ENCODE results near the gene RGS19.

Gene RGS19

DNA sequence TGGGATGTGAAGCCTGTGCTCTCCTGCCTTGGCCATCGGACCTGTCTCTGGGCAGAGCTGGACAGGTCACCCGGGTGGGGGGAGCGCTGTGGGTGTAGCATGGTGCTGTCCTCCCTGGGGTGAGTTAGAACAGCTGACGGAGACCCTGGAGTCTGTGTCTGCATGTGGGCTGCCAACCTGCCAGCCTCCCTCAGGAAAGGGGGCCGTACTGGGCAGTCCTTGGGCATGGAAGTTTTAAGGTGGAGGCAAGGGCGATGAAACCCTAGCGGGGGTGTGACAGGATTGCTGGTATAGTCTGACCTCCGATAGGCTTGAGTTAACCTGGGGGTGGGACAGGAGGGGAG, 32.3 kb downstream of the RGS19 start:
- DNase-seq: no peak

DNA sequence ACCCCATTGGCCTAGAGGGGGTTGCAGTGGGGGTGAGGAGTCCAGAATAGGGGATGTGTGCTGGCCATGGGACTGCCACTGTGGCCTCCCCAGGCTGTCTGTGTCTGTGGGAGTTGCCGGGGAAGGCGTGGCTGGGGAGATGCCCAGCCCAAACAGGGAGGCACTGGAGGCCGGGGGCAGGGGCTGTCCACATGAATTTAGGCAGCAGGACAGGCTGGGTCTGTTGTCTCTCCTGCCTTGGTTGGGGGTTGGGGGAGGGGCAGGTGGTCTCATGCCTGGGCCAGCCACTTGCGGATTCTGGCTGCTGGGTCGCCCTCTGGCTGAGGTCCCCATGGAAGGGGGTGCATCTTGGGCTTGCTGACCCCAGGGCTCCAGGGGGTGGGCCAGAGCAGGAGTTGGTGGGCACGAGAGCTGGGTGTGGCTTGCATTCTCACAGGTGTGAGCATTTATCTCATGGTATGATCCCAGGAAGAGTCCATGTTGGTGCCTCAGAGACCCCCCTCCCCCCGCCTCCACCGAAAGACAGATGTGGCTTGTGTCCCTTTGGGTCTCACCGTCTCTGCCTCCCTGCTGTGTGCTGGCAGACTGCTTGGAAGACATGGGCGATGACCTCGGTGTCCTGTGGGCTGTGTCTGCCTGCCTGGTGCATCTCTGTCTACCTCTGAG, 33.8 kb downstream of the RGS19 start:
- DNase-seq: no peak

- DNase-seq: peak; percentile 65
Measured at GRCh38 chr20:64044484-64045247, 34.7 kb downstream of the RGS19 start.

GRCh38 chr20:64043768-64044167, 35.5 kb downstream of the RGS19 start:
- no peak for DNase-seq

DNA sequence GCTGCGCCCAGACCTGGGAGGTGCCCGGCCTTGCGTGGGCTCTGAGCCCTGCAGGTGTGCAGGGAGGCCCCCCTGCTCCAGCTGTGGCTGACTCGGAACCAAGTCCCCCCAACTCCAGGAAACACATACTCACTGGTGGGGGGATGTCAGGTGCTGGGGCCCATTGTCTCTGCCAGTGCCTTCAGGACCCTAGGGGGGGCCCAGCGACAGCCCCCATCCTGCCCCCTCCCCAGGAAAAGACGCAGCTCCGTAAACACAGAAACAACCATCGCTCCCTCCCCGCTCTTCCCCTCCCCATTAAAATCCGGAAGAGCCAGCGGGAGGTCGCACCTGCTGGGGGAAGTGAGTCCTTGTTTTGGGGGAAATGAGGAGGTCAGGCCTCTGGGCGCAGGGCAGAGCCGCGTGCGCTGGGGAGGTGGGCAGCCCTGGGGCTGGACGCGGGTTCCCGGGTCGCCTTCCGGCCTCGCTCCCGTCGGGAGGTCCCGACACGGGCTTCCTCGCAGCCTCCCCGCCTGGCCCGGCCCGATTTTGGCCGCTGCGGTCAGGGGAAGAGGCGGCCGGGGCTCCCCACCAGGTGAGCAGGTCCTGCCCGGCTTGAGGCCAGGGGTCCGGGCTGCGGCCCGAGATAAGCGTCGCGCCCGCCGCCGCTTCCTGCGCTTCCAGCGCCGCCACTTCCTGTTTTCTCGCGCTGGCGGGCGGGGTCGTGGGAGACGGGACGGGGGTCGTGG, 37.1 kb downstream of the RGS19 start:
- no peak for DNase-seq

DNA sequence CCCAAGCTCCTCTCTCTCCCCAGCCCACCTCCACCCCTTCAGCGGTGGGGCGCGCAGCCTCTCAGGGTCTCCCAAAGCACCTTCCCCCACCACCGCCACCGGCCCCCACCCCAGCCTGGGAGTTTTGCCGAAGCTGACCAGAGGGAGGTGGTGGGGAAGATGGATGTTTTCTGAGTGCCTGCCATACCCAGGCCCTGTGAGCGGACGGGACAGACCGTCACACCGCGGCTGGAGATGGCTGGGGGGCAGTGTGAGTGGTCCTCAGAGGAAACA, 37.6 kb downstream of the RGS19 start:
- DNase-seq: no peak

- no peak for DNase-seq
Measured at GRCh38 chr20:64041040-64041780, 38.1 kb downstream of the RGS19 start.

GRCh38 chr20:64040231-64041039, 38.9 kb downstream of the RGS19 start:
- no peak for DNase-seq

DNA sequence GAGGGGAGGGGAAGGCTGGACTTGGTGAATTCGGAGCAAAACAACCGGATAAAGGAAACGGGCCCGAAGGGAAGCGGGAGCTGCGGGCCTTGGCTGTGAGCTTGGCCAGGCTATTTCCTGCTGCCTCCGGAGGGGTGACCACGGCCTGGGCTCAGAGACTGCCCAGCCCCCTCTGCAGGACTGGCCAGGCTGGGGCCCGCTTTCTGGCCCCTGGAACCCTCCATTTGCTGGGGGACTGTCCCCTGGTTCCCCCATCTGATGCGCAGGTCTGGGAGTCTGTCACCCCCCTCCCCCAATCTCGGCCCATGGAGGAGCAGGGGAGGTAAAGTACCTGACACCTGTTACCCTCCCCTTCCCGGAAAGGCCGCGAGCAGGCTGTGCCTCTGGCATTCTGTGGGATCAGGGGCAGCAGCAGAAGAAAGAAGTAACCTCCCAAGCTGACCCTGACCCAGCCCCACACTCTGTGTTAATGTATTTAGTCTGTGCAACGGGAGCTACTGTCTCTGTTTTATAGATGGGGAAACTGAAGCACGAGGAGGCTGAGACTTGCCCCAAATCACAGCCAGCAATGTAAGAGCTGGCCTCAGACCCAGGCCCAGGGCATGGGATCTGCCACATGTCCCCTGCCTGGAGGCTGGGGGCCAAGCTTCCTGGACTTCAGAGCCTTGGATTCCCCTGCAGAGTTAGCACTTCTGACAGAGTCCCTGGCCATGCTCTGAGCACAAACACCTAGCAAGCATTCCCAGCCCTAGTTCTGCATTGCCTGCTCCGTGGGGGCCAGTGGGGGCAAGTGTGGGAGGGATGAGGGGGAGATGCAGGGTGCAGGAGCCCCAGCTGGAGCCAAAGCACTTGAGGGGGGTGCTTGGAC, 39.8 kb downstream of the RGS19 start:
- DNase-seq: no peak

- no peak for DNase-seq
Measured at GRCh38 chr20:64038565-64039292, 40.6 kb downstream of the RGS19 start.

DNA sequence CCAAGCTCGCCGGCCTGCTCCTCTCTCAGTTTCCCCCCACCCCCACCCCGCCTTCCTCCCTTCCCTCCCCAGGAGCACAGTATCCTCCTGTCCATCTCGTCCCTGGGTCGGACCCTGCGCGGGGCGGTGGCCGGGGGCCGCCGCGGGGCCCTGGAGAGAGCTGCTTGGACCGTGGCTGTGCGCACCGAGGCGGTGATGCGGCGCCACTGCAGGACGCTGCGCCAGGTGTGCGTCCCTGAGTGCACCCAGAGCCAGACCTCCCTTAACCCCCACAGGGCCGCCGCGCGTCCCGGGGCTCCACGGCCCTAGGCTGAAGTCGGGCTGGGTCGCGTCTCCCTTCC, 41.1 kb downstream of the RGS19 start:
- DNase-seq: no peak

DNA sequence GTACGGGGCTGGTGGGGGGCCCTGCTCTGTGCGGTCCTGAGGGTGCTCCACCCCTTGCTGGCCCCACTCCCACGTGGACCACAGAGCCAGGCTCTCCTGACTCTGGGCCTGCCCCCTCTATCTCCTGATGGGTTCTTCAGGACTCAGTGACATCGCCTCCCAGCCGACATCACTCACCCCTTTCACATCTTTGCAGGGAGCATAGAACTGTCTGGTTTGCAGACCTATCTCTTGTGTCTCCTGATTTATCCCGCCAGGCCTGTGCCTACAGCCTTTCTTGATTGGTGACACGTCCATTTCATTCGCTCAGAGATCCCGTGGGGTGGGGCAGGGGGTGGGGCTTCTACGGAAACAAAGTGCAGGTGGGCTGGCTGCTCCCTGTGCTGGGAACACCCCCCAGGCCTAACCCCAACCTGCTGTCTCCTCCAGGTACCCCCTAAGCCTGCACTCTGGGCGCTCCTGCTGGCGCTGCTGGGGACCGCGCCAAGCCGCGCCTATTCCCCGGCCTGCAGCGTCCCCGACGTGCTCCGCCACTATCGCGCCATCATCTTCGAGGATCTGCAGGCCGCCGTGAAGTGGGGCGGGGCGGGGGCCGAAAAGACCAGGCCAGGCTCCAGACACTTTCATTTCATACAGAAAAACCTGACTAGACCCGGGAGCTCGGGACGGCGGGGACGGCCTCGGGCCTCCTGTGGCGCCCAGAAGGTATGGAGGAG, 41.7 kb downstream of the RGS19 start:
- DNase-seq: no peak

DNA sequence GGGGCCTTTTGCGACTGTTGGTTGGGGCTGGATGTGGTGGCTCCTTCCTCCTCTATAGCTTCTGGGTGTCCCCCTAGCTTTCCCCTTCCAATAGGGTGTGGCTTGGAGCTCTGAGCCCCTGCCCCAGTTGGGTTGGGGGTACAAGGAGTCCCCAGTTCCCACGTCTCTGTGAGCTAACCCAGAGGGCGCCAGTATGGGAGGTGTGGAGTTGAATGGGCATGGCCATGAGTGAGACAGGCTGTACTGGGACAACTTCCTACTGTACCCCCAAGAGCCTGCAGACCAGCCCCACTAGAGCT, 42.2 kb downstream of the RGS19 start:
- DNase-seq: no peak

DNA sequence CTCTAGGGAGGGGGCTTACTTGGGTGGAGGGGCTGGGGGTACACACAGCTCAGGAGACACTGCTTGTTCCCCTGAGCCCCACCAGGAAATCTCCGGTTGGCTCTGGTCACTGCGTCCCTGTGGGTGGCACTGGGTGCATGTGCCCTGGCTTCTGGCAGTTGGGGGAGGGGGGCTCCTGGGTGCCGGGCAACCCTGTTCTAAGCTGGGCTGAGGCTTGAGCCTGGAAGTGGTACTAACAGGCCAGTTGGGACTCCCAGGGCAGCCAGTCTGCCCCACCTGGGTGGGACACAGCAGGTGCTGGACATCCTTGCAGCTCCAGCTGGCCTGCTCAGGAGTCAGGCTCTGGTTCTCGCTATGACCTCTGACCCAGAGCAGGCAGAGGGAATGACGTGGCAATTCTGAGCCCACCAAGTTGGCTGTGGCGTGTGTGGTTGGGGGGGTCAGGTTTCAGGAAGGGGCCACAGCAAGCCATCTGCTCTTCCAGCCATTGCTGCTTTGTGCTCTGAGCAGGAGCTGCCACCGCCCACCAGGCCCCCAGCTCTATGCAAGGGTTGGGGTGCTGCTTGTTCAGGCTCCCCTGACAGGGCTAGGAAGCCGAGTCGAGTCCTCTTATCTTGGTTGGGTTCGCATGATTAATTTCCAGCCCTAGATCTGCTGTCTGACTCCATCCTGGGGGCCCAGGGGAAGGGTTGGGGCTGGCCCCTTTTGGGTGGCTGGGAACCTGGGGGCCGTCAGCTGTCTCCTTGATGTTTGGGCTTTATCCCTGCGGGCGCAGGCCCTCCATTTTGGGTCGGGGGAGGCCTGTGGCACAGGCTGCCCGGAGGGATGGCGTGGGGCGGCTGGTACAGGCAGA, 42.7 kb downstream of the RGS19 start:
- no peak for DNase-seq

- DNase-seq: no peak
Measured at GRCh38 chr20:64035933-64036345, 43.4 kb downstream of the RGS19 start, which contains the start of gene C20orf204. C20orf204 (plus strand) TSS chr20:64036182; CDS start chr20:64036324, 142 bp downstream.

DNA sequence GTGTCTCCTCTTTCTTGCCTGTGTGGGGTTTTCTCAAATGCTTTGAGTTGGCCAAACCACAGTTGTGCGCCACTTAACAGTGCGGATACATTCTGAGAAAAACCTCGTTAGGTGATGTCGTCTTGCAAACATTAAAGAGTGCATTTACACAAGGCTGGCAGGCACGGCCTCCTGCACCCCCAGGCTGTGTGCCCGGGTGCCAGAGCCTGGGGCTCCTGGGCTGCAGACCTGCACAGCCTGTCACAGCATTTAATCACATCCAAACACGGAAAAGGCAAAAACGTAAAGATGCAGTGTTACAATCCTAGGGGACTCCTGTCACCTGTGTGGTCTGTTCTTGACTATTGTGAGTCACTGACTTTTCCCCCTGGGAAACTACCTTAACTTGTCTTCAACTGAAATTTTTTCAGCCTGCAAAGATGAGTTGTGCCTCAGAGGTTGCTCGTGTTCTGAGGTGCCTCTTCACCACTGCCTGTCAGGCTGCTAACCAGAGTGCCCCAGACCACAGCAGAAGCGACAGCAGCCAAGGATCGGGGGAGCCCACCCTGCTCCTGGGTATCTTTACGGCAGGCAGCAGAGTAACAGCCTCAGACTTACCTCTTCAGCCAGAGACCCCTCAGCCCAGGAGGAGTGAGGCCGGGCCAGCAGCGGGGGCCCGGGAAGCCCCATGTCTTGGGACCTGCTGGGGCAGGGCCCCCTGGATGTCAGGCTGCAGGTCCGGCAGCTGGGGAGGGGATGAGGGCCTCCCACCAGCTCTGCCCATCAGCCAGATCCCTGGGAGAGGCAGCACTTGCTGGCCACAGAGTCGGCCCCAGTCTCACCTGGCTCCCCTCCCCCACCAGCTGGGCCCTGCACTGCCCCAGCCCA, 44.0 kb downstream of the RGS19 start:
- no peak for DNase-seq

DNA sequence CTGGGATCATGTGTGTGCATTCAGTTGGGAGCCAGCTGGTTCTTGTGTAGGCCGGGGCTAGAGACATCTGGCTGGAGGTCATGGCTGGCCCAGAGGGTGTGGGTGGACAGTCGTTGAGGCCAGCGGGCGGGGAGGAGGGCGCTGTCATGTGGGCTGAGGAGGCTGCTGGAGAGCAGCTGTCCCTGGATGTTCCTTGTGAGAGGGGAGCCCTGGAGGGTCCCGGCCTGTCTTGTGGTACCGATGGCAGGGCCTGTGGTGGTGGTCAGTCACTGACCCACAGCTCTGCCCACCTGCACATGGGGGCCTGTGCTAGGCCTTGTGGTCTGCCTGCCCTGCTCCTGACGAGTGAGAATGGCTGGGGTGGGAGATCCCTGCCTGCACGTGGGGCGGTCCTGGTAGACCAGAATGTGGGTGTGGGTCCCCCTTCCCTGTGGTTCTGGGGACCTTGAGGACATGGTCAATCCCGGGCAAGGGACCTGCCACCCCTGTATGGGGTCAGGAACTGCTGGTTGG, 45.3 kb downstream of the RGS19 start:
- no peak for DNase-seq

Data from amniotic stem cell (primary cell).